HG02973 (cell line): ENCODE results near the gene SMARCAL1.
"Not testable (repeated sequence)": the region's sequence is repeated elsewhere in the genome, so short reads cannot be mapped to it uniquely, and the experiment has no call there.

Experiments used
- ATAC-seq: cut with Tn5 transposase; IDR thresholded peaks from one replicate; pipeline ENCODE4 v1.9.1; 2021; ENCODE audit warnings: moderate library complexity; ENCODE audit not compliant: unreplicated experiment

SMARCAL1 gene

DNA sequence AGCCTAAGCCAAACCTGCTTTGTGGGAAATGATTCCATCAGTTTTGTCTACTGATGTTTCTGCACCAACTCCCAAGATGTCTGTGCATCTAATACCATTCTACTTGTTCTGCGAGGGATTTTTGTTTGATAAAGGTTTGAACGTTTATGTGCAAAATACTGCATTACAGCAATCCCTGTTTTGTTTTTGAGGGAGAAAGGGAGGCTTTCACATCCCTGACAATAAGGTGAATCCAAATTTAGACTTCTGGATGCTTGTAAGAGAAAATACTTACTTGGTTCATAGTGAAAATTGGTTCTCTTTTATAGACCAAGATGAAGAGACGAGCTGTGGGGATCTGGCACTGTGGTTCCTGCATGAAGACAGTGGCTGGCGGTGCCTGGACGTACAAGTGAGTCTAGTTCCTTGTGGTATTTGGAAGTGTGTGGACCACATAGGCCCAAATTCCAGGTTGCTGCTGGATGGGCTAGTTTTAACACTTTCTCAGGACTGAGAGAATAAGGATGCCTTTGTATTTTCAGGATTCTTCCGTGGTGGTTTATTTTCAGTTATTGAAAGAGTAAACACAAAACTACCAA lies 87.4 kb downstream of the SMARCAL1 start:
- ATAC-seq: no peak

DNA sequence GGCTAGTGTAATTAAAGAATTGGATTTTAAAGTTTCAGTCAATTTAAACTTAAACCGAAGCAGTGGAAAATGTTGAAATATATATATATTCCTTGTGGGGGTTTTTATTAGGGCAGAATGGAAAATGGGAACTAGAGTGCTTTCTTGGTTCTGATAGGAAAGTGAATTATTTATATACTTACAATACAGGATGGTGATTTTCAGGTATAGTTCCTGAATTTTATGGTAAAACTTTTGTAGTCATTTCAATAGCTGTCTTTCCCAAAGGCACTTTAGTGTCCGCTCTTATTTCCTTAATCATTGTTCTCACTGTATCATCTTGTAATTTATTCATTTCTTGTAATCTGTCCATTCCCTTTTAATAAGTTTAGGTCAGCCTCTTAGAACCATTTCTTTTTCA lies 88.3 kb downstream of the SMARCAL1 start:
- no peak for ATAC-seq

DNA sequence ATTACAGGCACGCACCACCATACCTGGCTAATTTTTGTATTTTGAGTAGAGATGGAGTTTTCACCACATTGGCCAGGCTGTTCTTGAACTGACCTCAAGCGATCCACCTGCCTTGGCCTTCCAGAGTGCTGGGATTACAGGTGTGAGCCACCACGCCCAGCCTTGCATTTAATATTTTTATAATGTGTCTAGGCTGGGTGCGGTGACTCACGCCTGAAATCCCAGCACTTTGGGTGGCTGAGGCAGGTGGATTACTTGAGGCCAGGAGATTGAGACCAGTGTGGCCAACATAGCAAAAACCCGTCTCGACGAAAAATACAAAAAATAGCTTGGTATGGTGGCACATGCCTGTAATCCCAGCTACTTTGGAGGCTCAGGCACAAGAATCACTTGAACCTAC lies 89.6 kb downstream of the SMARCAL1 start:
- ATAC-seq: no peak

DNA sequence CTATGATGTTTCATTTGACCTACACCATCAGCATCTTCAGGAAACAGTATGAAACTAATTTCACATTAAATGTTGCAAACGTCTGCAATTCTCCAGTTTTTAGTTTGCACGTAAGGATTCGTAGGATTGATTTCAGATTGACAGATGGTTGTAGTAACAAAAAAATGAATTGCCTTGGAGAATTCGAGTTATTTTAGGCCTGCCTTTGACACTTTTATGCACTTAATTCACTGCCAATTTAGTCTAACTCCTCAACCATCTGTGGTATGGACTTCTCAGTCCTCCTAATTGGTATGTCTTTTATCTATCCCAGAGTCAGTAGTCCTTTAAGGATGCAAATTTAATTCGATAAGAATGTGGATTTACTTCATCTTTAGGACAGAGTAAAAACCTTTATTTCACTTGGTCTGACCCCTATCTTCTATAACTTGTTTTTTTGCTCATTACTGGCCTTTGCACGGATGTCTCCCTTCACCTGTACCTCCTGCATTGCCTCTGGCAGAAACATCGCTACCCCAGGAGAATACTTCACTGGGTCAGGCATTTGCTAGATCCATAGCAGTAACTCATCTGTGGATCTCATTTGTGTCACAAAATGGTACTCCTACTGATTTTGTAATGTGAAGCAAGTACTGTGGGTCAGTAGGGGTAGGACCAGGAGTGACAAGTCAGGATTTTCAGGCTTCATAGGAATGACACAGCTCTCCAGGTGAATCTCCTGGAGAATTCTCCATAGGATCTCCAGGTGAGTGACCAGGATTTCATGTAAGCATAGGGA lies 90.3 kb downstream of the SMARCAL1 start:
- no peak for ATAC-seq

DNA sequence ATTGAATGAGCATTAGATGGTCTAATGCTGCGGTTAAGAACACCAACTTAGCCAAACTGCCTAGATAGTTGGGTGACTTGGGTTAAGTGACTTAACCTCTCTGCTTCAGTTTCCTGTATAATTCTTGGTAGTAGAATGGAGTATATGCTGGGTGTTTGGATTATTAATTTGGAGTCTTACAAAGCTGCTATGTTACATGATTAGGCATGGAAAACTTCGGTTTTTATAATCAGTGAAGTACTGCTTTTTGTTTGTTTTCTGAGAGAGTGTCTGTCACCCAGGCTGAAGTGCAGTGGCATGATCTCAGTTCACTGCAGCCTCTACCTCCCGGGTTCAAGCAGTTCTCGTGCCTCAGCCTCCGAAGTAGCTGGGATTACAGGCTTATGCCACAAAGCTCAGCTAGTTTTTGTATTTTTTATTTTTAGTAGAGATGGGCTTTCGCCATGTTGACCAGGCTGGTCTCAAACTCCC lies 90.9 kb downstream of the SMARCAL1 start:
- no peak for ATAC-seq

DNA sequence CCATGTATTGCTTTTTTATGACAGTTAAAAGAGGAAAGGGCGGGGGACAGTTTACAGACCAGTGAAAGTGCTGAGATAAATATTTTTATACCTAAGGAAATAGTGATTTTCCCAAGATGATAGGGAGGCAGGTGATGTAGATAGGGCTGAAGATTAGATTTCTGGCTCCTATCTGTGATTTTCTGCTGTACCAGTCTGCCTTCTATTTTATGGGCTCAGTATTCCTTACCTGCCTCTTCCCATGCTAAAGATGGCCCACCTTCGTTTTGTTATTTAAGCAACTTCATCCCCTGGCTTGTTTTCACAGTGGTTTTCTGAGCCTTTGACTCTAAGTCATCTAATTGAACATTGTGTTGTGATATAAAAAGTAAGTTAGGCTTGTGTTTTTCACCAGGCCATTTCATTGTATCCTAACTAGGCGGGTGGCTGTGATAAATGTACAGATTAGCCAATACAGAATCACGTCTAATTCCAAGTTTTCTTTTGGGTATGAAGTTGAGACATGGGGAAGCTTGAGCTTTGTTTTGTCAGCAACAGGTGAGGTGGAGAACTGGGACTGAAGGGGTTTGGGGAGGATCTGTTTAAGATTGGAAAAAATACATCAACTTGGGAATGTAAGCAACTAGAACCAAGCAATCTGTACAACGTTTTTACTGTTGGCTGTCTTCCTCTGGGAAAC lies 91.6 kb downstream of the SMARCAL1 start:
- ATAC-seq: no peak

DNA sequence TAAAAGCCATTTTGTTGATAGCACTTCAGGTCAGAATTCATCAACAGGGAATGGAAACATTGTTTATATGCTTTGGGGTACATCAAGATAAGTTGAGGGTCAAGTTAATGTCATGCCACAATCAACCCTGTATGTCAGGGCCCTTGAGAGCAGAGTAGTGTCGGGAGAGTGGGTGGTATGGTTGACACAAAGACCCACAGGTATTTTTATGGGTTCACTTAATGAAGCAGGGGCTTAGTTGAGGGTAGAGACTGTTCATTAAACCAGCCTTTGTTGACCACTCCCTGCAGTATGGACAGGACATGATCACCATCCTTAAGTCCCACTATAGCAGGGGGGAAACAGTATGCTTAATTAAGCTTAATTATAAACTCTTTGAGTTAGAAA lies 92.1 kb downstream of the SMARCAL1 start:
- ATAC-seq: no peak

DNA sequence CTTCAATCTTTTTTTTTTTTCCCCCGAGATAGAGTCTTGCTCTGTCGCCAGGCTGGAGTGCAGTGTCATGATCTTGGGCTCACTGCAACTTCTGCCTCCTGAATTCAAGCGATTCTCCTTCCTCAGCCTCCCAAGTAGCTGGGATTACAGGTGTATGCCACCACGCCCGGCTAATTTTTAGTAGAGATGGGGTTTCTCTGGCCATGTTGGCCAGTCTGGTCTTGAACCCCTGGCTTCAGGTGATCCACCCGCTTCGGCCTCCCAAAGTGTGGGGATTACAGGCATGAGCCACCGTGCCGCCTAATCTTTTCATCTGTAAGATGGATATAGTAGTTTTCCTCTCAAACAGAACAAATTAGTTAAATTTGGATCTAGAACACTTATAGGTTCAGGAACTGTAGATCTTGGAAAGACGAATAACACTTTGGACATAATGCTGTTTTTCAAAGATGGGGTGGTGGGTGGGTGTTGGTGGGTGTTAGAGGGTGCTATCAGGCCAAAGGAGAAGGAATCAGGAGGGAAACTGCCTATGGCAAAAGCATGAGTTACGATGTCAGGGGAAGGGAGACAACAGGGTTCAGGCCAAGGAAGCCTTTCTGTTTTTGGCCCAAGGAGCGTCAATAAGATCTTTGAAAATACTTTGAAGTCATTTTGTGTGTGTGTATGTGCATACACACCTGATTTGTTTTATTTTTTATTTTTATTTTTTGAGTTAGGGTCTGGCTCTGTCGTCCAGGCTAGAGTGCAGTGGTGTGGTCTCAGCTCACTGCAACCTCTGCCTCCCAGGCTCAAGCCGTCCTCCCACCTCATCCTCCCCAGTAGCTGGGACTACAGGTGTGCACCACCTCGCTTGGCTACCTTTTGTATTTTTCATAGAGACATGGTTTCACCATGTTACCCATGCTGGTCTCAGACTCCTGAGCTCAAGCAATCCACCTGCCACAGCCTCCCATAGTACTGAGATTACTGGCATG lies 93.1 kb downstream of the SMARCAL1 start:
- no peak for ATAC-seq

DNA sequence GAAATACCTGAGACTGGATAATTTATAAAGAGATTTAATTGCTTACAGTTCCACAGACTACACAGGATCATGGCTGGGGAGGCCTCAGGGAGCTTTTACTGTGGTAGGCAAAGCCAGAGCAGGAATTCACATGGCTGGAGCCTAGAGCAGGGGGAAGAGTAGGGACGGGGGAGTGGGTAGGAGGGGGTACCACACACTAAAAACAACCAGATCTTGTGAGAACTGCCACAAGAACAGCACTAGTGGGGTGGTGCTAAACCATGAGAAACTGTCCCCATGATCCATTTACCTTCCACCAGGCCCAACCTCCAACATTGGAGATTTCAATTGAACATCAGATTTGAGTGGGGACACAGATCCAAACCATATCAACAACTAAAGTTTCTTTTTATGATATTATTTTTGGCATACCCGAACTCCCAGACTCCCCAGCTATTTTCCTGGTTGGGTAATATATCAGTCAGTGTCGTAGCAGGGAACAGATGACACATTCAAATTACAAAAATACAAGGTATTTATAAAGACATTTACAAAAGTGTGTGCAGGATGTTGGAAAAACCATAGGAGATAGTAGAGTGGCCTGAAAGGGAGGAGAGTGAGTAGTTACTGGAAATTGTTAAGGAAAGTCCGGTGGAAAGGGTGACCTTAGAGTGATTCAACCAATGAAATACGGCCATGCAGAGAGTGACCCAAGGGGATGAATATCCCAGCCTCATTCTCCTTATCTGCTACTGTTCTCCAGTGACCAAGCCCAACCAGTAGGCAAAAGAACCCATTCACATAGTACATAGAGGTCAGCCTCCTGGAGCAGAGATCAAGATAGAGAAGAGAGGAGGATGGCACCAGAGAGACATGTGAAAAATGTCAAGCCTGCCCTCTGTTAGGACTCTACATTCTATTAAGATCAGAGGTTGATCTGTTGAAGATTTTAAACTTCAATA lies 95.2 kb downstream of the SMARCAL1 start:
- ATAC-seq: no peak

DNA sequence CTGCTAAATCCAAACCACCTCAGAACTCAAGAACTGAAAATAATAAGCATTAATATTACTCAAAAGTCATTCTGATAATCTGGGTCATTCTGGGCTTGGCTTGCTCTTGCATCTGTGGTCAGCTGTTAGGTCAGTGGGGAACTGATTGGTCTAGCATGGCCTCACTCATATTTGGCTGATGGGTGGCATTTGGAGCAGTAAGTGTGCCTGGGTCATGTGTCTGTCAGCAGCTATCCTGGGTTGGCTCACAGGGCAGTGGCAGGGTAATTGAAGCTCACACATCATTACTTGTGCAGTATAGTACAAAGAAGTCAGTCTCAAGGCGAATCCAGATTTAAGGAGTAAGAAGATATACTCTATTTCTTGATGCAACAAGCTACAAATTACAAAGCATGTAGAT lies 95.9 kb downstream of the SMARCAL1 start:
- ATAC-seq: no peak

DNA sequence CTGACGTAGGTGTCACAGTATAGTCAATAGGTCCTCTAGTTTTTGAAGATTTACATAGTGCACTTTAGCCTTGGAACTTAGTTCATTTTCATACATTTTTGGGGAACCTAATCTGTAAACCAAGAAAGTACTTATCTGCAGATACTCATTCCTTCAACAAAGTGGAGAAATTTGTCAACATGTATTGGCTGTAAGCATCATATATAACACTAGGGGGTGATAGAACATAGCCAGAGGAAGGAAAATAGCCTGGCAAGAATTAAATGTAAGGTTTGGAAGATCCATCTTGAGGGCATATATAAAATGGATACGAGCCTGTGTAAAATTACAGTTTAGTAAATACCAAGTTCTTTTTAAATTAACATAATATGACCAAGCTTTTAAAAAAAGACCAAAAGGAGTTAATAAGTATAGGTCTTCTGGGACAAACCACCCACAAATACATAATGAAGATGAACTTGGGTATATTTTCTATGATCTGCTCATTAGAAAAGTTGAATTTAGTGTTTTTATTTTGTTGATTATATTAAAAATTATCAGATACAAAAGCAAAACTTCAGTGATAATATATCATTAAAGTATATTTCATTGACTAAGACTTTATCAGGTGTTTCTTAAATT lies 104.6 kb downstream of the SMARCAL1 start:
- ATAC-seq: no peak

DNA sequence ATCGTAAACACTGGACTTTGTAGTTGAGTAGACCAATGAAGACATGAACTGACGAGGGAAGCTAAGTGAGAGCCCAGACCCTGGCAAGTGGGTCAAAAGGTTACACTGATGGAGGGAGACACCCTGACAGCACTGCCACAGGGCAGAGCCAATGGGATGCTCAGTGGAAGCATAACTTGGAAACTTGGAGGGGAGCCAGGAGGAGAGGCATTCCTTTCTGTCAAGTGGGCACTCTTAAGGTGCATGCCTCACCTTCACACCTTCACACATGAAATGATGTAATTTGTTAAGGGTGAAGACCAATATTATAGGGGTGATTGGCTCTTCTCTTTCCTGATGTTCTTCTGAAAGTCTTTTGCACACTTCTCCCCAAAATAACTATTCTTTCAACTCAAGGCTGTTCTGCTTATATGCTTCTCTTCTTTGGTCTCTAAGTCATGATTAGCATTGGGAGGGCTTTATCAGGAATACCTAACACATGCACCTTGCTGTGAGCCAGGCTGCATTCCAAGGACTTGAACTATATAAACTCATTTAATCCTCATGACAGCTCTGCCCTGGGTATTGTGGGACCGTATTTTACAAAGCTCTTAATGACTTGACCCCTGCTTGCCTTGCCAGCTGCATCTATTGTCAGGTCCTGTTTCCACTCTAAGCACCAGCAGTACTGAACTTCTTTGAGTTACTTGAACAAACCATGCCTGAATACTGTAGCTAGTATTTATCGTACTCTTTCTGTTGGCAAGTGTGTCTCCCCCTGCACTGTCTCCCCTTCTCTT lies 105.4 kb downstream of the SMARCAL1 start:
- ATAC-seq: no peak

DNA sequence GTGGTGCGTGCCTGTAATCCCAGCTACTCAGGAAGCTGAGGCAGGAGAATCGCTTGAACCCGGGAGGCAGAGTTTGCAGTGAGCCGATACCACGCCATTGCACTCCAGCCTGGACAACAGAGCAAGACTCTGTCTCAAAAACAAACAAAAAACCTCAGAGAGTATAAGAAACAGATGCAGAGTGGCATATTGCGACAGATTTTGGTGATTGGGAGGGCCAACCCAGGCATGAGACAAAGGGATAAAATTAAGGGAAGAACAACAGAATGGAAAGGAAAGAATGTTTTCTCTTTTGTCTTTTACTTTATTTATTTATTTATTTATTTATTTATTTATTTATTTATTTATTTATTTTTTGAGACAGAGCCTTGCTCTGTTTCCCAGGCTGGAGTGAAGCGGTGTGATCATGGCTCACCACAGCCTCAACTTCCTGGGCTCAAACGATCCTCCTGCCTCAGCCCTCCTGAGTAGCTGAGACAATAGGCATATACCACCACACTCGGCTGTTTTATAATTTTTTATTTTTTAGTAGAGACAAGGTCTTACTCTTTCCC lies 106.4 kb downstream of the SMARCAL1 start:
- ATAC-seq: not testable (repeated sequence)

DNA sequence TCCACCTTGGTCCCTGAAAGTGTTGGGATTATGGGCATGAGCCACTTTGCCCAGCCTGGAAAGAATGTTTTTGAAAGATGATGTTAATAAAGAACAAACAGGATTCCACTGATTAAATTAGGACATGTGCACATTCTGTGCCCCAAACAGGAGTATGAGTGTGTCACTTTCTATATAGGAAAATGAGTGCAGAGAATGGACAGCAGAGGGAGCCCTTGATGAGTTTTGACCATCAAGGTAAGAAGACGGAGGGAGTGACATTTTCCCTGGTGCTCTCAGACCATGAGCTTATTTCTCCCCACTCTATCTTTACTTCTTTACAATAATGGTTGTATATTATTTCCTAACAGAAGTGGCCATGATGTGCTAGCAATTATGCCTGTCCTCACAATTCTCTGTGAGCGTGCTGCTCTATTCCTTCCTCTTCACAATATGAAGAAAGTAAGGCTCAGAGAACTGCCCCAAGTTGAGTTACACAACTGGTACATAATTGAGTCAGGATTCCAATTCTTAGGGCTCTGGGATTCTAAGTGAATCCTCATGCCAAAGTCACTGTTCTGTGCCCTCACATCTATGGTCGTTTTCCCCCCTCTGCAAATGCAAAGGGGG lies 107.0 kb downstream of the SMARCAL1 start:
- no peak for ATAC-seq

DNA sequence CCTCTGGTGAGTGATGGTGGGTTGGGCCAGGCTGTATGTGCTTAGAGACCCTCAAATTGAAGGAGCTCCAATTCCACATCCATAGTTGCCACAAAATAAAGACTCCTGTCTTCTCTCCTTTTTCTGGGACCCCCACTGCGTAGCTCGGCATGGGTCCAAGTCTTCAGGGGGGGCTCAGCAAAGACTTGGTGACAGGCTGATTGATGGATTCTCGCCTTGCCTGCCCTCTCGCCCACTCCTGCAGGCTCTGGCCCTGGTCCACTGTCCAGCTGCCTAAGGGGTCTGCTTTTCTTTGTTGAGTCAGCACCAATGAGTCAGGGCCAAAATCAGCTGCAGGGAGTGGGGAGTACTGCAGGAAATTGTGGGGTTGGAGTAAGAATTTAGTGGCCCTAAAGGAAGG lies 107.8 kb downstream of the SMARCAL1 start:
- ATAC-seq: no peak

DNA sequence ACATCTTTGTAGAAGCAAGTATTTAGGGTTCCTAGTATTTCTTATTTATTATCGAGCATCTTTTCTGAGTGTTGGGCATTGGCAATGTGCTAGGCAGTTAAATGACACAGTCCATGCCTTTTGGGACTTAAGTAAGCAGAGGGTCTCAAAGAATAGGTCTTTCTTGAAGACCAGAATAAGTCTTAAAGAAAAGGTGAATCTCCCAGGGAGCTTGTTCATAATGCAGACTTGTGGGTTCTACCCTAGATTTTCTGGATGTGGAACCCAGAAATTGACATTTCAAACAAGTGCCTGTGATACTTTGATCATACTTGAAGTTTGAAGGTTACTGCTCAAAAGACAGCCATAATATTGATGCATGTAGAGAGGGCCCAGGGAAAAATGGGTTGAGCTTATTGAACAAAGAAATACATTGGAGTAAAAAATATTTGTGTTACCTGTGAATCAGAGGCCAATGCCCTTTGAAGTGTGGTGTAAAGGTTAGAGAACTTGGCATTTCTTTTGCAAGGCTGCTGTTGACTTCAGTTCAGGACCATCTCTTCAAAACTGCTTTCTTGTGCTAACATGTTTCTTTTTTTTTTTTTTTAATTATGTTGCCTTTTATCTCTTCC lies 110.7 kb downstream of the SMARCAL1 start:
- ATAC-seq: no peak

DNA sequence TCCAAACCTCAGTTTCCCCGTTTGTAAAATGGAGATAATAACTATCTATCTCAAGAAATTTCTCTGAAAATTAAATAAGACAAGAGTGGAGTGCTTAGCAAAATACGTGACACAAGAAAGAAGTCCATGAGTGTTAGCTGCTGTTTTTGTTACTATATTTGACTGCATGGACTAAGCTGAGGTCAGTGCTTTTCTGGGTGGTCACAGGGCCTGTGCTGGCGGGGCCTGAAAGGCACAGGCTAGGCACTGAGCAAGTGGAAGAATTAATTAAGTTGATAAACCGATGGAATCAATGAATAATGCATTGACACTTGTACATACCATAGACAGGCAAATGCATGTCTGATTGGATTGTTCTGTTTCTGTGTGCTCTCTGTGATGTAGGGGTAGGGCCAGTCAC lies 113.7 kb downstream of the SMARCAL1 start:
- ATAC-seq: no peak

DNA sequence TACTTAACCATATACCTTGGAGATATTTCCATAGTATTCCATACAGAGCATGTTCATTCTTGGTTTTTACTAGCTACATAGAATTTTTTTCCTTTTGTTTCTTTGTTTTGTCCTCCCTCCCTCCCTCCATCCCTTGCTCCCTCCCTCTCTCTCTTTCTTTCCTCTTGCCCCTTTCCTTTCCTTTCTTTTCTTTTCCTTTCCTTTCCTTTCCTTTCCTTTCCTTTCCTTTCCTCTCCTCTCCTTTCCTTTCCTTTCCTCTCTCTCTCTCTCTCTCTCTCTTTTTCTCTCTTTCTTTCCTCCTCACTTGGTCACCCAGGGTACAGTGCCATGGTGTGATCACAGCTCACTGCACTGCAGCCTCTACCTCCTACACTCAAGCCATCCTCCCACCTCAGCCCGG lies 114.7 kb downstream of the SMARCAL1 start:
- ATAC-seq: no peak
